Measurements from ENCODE around the gene LRCH3.

Gene LRCH3

DNA sequence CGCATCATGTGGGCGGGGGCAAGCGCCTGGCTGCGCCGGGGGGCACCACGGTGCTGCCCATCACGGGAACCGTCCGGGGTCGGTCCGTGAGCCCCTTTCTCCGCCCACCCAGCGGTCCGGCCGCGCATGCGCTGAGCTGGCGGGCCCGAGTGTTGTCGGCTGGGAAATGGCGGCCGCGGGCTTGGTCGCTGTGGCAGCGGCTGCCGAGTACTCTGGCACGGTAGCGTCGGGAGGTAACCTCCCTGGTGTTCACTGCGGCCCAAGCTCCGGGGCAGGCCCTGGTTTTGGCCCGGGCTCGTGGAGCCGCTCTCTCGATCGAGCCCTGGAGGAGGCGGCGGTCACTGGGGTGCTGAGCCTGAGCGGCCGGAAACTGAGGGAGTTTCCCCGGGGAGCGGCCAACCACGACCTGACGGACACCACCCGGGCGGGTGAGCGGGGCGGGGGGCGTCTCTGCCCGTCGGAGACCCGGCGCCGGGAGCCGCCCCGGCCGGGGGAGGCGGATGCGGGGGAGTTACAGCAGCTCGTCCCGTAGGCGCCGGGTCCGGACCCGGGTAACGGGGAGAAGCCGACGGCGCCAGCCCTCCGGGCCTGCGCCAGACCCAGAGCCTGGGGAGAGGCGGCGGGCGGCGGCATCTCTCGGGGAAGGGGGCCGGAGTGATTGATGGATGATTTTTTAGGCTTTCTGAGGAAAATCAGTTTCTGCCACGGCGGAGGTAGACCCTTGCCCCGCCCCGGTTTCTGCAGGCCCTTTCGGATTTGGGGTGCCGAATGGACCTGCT, at the start of gene LRCH3:
LRCH3 (plus strand) TSS at position 142 of the 779 bp plus-strand sequence; CDS start at position 167, 25 bp downstream.
- peak within 1 kb of the TSS; percentile 91 for H3K4me3 ChIP-seq (ENCODE audit: low read depth, low read length)

- H3K4me3 ChIP-seq (ENCODE audit: low read depth, low read length): no peak overlapping the region
Measured at GRCh38 chr3:197742787-197743186, 48.3 kb upstream of the LRCH3 start.

DNA sequence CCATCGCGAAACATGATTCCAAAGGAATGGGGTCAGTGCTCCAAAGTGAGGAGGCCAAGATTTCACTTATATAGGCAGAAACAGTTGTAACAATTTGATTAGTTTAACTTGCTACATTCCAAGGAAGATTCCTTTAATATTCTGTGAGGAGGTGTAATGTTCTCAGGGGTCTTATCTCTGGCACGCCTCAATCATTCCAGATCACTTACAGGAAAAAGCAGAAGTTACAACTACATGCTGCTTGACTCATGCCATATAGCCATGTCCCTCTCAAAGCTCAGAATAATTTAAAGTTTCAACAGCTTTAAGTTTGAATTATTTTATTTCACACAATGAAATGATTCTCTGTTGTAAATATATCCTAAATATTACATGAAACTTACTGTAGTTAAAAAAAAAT, 44.8 kb upstream of the LRCH3 start:
- H3K4me3 ChIP-seq (ENCODE audit: low read depth, low read length): no peak overlapping the region

GRCh38 chr3:197746801-197747237, 44.2 kb upstream of the LRCH3 start:
- H3K4me3 ChIP-seq (ENCODE audit: low read depth, low read length): no peak overlapping the region

DNA sequence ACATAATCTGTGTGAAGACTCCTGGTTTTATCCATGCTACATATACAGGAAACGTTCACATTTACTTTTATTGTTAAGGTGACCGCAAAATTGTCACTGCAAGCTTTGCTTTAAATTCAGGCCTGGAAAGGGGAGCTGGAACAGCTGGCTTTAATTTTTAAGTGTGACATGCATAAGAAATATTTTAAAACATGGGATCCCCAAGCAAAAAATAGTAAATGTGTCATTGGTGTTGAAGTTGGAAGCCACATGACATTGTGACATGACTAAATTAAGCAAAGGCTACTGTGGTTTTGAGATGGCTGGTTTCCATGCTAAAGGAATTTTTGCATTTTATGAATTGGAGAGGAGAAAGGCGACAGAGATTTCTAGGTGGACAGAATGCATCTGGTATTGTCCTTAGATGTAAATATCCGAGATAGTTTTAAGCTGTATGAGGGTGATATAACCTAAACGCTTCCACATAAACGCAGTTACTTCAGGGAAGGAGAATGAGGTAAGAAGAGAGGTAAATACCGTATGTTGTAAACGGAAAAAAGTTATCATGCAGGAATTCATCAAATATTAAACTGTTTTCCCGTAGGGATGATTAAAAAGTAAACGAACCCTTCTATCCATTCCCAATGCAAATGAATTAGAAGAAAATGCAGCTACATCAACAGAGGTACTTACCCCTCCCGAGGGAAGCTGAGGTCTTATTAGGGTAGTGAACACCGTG, 42.3 kb upstream of the LRCH3 start:
- H3K4me3 ChIP-seq (ENCODE audit: low read depth, low read length): peak overlapping the region; percentile 64

DNA sequence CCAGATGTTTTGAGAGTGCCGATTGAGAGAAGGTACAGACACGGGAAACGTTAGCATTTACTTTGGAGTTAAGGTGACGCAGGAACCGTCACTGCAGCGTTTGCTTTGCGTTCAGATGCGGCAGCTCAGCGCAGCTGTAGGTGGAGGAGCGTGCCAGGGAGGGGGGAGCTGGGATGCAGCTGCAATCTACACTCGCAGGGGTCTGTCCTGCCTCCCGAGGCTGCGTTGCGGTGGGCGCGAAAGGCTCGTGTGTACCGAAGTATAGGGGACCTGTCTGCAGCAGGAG, 41.8 kb upstream of the LRCH3 start:
- H3K4me3 ChIP-seq (ENCODE audit: low read depth, low read length): peak overlapping the region; percentile 64

DNA sequence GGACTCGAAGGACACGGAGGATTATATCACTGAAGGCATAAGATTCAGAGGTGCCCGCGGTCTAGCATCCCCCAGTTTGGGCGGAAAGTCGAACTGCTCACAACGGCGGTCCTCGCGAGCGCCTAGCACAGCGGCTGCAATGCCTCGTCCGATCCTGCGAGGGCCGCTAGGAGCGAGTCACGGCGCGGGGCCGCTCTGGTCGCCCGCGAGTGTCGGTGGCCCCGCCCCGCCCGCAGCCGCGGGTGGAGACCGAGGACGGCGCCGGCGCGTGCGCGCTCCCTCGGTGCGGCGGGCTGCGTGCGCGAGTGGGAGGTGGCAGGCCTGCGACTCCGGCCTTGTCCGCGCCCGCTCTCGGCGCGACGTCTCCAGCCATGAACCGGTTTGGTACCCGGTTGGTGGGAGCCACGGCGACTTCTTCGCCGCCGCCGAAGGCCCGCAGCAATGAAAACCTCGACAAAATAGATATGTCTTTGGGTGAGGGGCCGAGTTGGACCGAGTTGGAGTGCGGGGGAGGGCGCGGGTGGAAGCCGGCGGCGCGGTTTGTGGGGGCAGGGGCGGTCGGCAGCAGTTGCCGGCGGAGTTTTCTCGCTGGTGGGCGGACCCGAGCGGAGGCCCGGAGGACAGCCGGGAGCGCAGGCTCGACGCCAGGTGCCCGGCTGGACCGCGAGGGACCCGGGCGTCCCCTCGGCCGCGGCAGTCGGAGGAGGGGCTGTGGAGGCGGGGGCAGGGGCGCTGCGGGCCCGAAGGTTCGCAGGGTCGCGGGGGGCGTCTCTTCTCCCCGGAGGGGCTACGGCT, 41.3 kb upstream of the LRCH3 start, which contains the start of gene FYTTD1:
FYTTD1 (plus strand) TSS at position 283 of the 795 bp plus-strand sequence; CDS start at position 372, 89 bp downstream.
- H3K4me3 ChIP-seq (ENCODE audit: low read depth, low read length): peak within 1 kb of the TSS; percentile 64

DNA sequence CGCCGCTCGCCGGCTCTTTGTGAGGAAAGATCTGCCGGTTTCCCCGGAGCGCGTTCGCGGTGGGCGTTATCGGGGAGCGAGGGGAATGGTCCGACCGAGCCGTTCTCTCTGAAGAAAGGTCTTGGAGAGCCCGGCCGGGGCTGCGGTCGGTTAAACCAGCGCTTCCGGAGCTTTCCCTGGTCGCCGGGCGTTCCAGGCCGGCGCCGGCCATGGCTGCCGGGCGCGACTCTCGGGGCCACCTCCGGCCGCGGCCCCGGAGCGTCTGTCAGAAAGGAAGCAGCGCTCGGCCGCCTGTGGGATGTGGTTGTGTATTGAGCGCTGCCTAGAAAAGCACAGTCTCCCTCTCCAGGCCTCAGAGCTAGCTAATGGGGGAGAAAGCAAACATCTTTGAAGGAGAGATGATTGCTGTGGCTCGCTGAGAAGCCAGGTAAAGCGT, 40.6 kb upstream of the LRCH3 start:
- H3K4me3 ChIP-seq (ENCODE audit: low read depth, low read length): peak overlapping the region; percentile 64

DNA sequence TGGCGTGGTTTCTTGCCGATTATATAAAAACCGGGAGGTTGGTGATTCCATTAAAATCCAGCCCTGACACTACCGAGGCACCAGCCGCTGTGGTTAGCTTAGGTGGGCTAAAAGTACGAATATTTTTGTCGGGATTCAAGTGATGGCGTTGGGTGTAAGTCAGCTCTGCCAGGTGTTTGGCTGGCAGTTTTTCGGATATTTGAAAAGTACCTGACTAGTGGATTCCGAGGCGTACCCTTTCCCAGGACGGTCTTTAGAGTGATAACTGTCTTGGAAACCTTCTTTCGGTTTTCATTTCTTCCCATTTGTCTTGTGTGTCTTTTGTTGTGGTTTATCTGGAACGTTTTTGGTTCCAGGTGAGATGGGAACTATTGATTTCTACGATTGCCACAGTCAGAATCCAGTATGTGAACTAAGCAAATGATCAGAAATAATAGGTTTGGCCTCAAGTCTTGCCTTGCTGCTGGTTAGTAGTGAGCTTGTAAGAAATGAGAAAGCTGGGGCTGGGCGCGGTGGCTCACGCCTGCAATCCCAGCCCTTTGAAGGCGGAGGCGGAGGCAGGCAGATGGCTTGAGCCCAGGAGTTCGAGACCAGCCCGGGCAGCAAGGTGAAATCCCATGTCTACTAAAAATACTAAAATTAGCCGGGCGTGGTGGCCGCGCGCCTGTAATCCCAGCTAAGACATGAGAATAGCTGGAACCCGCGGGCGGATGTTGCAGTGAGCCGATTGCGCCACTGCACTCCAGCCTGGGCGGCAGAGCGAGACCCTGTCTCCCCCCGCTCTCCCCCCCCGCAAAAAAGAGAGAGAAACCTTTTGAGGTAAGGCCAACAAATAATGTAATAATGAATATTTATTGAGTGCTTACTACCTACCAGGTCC, 40.0 kb upstream of the LRCH3 start:
- peak overlapping the region; percentile 64 for H3K4me3 ChIP-seq (ENCODE audit: low read depth, low read length)

DNA sequence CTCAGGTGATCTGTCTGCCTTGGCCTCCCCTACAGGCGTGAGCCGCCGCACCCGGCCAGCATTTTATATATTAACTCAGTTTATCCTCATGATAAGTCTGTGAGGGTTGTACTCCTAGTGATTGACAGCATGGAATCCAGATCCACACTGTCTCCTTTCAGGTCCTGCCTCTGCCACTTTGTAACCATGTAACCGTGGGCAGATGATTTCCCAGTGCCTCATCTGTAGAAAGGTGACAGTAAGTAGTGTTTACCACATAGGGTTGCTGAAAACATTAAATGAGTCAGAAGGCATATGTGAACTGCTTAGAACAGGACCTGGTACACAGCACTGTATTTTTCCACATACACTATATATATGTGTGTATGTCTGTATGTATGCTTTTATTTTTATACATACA, 38.9 kb upstream of the LRCH3 start:
- no peak overlapping the region for H3K4me3 ChIP-seq (ENCODE audit: low read depth, low read length)

DNA sequence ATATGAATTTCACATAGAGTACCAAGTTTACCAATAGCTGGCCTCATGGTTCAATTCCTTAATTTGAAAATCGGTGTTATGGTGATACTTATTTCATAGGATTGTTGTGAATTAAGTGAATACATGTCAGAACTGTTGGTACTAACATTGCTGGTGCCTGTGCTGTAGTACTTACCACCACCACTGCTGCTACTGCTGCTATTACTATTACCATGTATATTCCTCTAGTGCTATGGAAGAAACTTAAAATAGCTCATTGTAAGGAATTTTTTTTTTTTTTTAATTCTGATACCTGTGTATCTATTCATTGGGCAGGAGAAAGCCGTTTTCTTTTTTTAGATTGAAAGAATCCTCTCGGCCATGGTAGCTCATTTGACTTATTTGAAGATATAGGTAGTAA, 37.8 kb upstream of the LRCH3 start:
- no peak overlapping the region for H3K4me3 ChIP-seq (ENCODE audit: low read depth, low read length)

DNA sequence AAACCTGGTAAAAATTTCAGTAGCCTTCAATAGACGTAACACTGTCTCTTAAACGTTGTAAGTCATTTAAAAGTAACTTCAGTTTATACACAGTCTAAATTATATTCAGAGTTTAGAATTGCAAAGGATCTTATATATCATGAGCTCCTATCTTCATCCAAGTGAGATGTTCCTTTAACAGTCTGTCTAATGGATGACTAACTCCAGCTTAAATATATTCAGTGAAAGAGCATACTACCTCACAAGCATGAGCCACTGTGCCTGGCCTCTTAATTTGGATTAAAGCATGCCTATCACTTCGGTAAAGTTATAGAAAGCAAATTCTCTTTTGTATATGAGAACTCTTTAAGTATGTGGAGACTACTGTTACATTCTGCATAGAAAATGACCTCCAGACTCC, 34.4 kb upstream of the LRCH3 start:
- H3K4me3 ChIP-seq (ENCODE audit: low read depth, low read length): no peak overlapping the region

DNA sequence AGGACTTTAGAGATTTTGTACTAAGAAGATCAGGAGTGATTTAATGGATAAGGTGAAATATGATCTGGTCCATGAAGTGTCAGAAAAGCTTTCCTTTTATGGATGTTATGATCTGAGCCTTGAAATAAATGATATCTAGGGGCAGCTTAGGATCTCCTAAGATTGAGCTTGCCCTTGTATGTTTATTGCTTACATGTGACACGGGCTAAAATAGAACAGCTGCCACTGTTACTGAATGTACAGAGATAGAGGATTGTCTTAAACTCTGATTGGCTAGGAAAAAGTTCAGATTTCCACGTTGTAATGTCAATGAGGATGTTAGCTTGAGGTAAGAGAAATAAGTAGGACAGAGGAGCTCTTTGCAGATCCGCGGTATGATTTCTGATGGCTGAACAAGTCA, 32.5 kb upstream of the LRCH3 start:
- H3K4me3 ChIP-seq (ENCODE audit: low read depth, low read length): no peak overlapping the region

GRCh38 chr3:197761784-197762183, 29.3 kb upstream of the LRCH3 start:
- no peak overlapping the region for H3K4me3 ChIP-seq (ENCODE audit: low read depth, low read length)

GRCh38 chr3:197775317-197775716, 15.7 kb upstream of the LRCH3 start:
- H3K4me3 ChIP-seq (ENCODE audit: low read depth, low read length): no peak overlapping the region

- no peak overlapping the region for H3K4me3 ChIP-seq (ENCODE audit: low read depth, low read length)
Measured at GRCh38 chr3:197782230-197782629, 8.8 kb upstream of the LRCH3 start.

DNA sequence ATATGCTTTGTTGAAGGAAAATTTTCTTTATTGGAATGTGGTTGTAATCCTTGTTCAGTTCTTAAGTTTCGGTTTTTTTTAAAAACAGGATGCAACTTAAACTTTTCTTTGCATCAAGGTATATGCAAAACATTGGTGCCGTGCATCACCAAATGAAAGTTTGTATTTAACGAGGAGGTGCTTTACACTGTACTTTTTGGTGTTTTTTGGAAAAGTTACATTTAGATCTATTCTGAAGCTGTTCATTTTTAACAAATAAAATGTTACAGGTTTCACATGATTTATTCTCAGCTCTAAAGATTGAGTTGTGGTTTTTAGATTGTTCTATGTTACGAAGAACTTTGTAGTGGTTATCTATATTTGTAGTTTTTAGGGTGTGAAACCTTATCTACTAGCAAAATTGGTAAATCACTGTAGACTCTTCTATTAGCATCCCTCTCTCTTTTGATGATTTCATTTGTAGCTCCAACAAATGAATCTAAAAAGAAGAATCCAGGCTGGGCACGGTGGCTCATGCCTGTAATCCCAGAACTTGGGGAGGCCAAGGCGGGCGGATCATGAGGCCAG, 7.0 kb upstream of the LRCH3 start:
- no peak overlapping the region for H3K4me3 ChIP-seq (ENCODE audit: low read depth, low read length)

- H3K4me3 ChIP-seq (ENCODE audit: low read depth, low read length): no peak overlapping the region
Measured at GRCh38 chr3:197787412-197787811, 3.6 kb upstream of the LRCH3 start.

DNA sequence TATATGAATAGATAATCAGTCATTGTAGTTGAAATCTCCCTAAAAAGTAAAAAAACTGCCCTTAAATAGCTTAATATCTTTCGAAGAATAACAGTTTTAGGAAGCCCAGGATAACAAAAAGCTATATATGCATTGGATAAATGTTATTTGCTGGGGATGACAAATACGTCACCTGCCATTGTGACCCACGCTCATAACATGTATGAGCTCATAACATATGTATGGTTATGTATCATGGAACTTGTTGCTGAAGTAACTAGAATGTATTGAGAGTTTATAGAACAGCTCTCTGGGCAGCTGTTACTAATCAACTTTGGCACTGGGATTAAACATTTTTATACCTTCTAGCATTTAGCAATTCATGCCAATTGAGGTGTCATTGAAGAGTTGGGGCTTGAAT, 1.7 kb upstream of the LRCH3 start:
- no peak overlapping the region for H3K4me3 ChIP-seq (ENCODE audit: low read depth, low read length)

GRCh38 chr3:197790033-197790432, 1.0 kb upstream of the LRCH3 start:
- no peak overlapping the region for H3K4me3 ChIP-seq (ENCODE audit: low read depth, low read length)

All from iPS-11a (cell line).